GM12892 (cell line): Measurements from ENCODE around the gene OR2G2.

Experiments
- POLR2A ChIP-seq: IDR thresholded peaks from 2 replicates; pipeline ENCODE4 v1.6.1; 2011; ENCODE audit warnings: low read depth, low read length, control low read depth
- POLR2AphosphoS5 ChIP-seq: IDR thresholded peaks from 2 replicates; pipeline ENCODE4 v1.6.1; 2011; ENCODE audit warnings: low read depth, low read length, control low read depth

GRCh38 chr1:247562198-247562597 lies 26.0 kb upstream of the OR2G2 start:
- TF ChIP-seq POLR2A (no peak), POLR2AphosphoS5 (no peak)
